ENCODE results near the gene POLR2B. TPM values are rescaled to one million over a fixed set of nuclear protein-coding genes. Genes with fewer than 3 reads are reported as not detected.
A peak's percentile ranks its signal among the peaks of the same experiment; 100 is the strongest.

POLR2B gene
- total RNA-seq, 1 donor from 2014 or later, result 23.4 TPM

GRCh38 chr4:57061395-57061794 lies 82.7 kb downstream of the POLR2B start:
- peak overlapping the region; percentile 90 to 93 for H3K27ac ChIP-seq
- H3K4me3 ChIP-seq, result peak overlapping the region in 1 of 2 donors; percentile 11
- peaks cover 0 to 3% of the 10 kb centered on the region in 2 donors for H3K36me3 ChIP-seq
- DNase-seq (ENCODE audit: low spot score in 2 of 2), result no peak
- TF ChIP-seq CTCF (IDR thresholded peaks at IDR 0.05), result no peak
- H3K4me1 ChIP-seq, result peaks cover 24 to 80% of the 10 kb centered on the region in 2 donors
- H3K9me3 ChIP-seq, result no peaks in the 10 kb centered on the region
- intact Hi-C loops (cut with DNase I), result no loop called here
- no peaks in the 10 kb centered on the region for H3K27me3 ChIP-seq

GRCh38 chr4:57063518-57063917 lies 84.8 kb downstream of the POLR2B start:
- DNase-seq (ENCODE audit: low spot score in 2 of 2), result no peak
- Histone ChIP-seq H3K9me3 (no peaks in the 10 kb centered on the region), H3K4me1 (peaks cover 9 to 75% of the 10 kb centered on the region in 2 donors), H3K27ac (peak overlapping the region; percentile 90 to 93), H3K36me3 (peaks cover 0 to 6% of the 10 kb centered on the region in 2 donors), H3K4me3 (peak overlapping the region in 1 of 2 donors; percentile 14), H3K27me3 (no peaks in the 10 kb centered on the region)
- TF ChIP-seq CTCF (IDR thresholded peaks at IDR 0.05), result no peak
- intact Hi-C loops (cut with DNase I), result no loop called here

GRCh38 chr4:57064120-57064519 lies 85.4 kb downstream of the POLR2B start:
- Histone ChIP-seq H3K9me3 (no peaks in the 10 kb centered on the region), H3K4me3 (no peak overlapping the region), H3K27ac (peak overlapping the region; percentile 90 to 93), H3K36me3 (peaks cover 0 to 6% of the 10 kb centered on the region in 2 donors), H3K4me1 (peaks cover 11 to 81% of the 10 kb centered on the region in 2 donors), H3K27me3 (no peaks in the 10 kb centered on the region)
- DNase-seq (ENCODE audit: low spot score in 2 of 2), result no peak
- no peak for TF ChIP-seq CTCF (IDR thresholded peaks at IDR 0.05)
- intact Hi-C loops (cut with DNase I), result no loop called here

GRCh38 chr4:57064811-57065711 lies 86.4 kb downstream of the POLR2B start:
- no peak for TF ChIP-seq CTCF (IDR thresholded peaks at IDR 0.05)
- intact Hi-C loops (cut with DNase I), result no loop called here
- no peaks in the 10 kb centered on the region for H3K27me3 ChIP-seq
- H3K27ac ChIP-seq, result peak overlapping the region; percentile 90 to 93
- H3K4me1 ChIP-seq, result peaks cover 14 to 79% of the 10 kb centered on the region in 2 donors
- H3K36me3 ChIP-seq, result peaks cover 0 to 6% of the 10 kb centered on the region in 2 donors
- DNase-seq (ENCODE audit: low spot score in 2 of 2), result peak in 1 of 2 donors; percentile 78
- no peaks in the 10 kb centered on the region for H3K9me3 ChIP-seq
- H3K4me3 ChIP-seq, result peak overlapping the region; percentile 6 to 19

GRCh38 chr4:57065730-57066482 lies 87.2 kb downstream of the POLR2B start:
- Histone ChIP-seq H3K27me3 (no peaks in the 10 kb centered on the region), H3K4me1 (peaks cover 10 to 77% of the 10 kb centered on the region in 2 donors), H3K27ac (peak overlapping the region; percentile 90 to 93), H3K4me3 (peak overlapping the region; percentile 6 to 19), H3K36me3 (peaks cover 0 to 6% of the 10 kb centered on the region in 2 donors), H3K9me3 (no peaks in the 10 kb centered on the region)
- TF ChIP-seq CTCF (IDR thresholded peaks at IDR 0.05), result no peak
- intact Hi-C loops (cut with DNase I), result no loop called here
- no peak for DNase-seq (ENCODE audit: low spot score in 2 of 2)
